GM12801 (cell line): ENCODE results near the gene IL1R1.

Experiments used
- TF ChIP-seq, protein P1 (sequence below): IDR thresholded peaks from one replicate; pipeline ENCODE4 v1.5.1; 2011; ENCODE audit warnings: control low read depth; ENCODE audit not compliant: insufficient read length; ENCODE audit errors: extremely low read depth

Gene IL1R1

DNA sequence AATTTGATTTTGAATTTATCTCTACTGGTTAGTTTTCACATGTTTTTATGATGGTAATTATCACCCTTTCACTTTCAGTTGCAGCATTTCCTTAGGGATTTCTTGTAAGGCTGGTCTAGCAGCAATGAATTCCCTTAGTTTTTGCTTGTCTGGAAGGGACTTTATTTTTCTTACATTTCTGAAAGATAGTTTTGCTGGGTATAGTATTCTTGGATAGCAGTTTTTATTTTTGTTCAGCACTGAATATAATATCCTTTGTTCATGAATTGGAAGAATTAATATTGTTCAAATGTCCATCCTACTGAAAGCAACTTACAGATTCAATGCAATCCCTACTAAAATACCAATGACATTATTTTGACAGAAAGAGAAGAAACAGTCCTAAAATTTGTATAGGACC, 74.5 kb downstream of the IL1R1 start:
- TF ChIP-seq, protein P1, sequence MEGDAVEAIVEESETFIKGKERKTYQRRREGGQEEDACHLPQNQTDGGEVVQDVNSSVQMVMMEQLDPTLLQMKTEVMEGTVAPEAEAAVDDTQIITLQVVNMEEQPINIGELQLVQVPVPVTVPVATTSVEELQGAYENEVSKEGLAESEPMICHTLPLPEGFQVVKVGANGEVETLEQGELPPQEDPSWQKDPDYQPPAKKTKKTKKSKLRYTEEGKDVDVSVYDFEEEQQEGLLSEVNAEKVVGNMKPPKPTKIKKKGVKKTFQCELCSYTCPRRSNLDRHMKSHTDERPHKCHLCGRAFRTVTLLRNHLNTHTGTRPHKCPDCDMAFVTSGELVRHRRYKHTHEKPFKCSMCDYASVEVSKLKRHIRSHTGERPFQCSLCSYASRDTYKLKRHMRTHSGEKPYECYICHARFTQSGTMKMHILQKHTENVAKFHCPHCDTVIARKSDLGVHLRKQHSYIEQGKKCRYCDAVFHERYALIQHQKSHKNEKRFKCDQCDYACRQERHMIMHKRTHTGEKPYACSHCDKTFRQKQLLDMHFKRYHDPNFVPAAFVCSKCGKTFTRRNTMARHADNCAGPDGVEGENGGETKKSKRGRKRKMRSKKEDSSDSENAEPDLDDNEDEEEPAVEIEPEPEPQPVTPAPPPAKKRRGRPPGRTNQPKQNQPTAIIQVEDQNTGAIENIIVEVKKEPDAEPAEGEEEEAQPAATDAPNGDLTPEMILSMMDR, result no peak

DNA sequence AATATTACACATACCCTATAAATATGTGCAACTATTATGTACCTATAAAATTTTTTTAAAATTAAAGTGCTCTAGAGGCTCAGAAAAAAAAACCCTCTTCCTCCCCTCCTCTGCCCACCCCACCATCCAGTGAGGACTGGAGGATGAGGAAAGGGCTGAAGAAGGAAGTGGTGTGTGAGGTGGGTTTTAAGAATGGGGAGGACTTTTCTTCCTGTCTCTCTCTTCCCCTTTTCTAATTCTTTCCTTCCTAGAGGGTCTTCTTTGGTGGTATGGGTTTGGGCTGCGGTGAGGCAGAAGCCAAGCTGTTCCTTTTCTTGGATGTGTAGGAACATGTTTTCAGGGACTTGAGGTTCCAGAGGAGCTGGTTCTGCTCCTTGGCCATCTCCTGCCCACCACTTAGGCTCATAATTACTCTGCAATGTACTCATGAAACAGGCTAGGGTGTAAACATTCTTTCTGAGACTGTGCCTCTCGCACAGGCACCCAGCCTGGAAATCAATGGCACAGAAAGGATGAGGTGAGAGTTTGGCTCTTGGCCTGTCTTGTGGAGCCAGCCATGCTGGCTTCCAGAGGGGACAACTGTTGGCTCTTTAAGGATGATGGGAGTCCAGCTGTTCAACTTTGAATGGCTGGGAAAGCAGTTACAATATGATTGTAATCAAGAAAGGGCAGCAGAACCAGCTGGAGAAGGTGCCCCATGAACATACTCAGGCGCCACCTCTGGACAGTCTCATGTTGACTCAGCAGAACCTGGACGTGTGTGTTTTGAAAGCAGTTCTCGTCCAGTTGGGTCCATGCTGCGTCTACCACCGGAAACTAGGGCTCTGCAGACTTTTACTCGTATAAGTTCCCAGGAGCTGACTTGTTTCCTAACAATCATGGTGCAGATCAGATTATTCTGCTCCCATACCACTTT, 82.5 kb downstream of the IL1R1 start:
- TF ChIP-seq, protein P1, result no peak

DNA sequence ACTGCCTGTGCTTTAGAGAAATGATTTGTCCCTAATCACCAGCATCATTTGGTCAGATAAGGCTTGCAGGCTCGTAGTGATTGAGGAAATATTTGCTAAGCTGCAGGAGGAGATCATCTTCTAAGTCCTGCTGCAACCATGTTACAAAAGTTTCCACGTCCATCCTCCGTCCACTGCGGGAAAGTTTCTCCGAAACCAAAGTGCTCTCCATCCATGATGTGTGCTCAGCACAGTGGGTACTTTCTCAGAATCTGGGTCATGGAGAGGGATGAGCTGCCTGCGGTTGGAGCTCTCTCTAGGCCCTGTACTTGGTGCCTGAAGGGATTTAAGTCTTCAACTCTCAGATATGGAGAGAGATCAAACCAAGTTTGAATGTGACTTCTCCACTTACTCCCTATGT, 83.6 kb downstream of the IL1R1 start:
- TF ChIP-seq, protein P1, result no peak

DNA sequence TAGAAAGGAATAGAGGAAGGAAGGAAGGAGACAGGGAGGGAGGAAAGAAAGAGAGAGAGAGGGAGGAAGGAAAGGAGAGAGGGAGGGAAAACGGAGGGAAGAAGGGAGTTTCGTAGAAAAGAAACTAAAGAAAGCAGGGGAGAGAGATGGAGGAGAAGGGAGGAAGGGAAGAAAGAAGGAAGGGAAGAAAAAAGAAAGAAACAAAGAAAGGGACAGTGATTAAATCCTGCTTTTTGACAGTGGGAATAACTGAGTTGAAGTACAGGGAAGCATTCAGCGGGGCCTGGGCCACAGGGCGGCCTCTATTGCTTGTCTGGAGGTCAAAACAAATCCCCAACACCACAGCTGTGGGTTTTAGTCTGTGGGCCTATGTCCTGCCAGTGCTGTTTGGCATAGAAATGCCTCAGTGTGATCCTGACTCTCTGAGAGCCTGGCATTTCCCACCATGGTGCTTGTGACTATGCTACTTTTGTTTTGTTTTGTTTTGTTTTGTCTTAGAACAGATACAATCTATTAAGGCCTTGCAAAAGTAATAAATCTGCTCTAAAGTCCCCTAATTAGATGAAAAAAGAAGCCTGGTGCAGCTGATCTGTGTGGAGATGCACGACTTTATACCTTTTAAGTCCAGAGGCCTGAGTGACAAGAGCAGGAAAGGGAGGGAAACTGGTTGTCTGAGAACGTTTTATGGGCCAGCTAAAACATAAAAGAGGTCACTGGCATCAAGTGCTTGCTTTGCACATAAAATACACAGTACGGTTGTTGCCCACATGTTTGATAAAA, 84.3 kb downstream of the IL1R1 start:
- TF ChIP-seq, protein P1, result no peak

DNA sequence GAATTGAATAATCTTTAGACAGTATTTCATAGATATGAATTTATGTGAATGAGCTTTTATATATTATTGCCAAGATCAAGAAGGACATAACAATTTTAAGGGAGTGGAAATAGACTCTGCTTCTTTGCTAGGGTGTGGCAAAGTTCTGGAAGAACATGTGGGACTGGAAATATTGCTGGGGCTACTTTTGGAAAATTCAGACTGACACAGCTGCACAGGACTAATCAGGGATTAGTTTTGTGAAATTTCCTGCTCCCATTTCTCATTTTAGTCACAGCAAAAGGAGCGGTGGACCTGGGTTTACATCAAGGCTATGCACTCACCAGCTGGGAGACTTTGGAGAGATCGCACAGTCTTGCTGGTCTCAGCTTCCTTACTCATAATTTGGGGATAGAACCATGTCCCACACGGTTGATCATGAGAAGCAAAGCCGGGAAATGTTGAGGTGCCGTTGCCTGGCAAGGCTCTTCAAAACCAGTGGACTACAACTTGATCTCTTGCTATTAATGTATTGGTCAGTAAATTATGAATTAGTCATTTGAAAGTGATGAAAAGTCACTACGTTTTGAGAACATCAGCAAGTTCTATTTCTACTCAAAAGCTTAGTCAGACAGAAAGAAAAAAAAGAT, 86.7 kb downstream of the IL1R1 start:
- TF ChIP-seq, protein P1, result no peak
